ENCODE results near the gene FOXP1.

FOXP1 gene

DNA sequence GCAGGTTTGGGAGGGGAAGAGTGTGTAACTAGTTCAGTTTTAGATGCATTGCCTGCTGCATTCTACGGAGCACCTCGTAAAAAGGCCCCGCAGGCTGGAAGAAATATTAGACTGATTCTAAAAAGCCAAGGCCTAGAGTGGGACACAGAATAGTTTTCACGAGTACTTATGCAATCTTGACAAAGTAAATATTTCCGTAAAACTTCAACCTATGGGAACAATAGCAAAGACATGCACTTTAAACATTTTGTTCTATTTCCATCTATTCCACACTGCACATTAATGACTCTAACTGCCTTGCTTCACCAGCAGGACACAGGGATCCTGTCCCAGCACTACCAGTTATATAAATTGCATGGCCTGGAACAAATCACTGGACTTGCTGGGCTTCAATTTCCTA lies 260.0 kb downstream of the FOXP1 start:
- Histone ChIP-seq H3K9ac (ENCODE audit: low read depth, low read length) (no peak overlapping the region), H3K27me3 (ENCODE audit: control insufficient read depth, insufficient read depth, low read length) (no peaks in the 10 kb centered on the region), H3K9me3 (ENCODE audit: control insufficient read depth, insufficient read depth, low read length) (no peaks in the 10 kb centered on the region), H3K36me3 (ENCODE audit: control insufficient read depth, insufficient read depth, low read length) (no peaks in the 10 kb centered on the region), H3K4me1 (ENCODE audit: control insufficient read depth, insufficient read depth, low read length) (no peaks in the 10 kb centered on the region), H3K4me3 (ENCODE audit: low read depth, low read length) (no peak overlapping the region)

DNA sequence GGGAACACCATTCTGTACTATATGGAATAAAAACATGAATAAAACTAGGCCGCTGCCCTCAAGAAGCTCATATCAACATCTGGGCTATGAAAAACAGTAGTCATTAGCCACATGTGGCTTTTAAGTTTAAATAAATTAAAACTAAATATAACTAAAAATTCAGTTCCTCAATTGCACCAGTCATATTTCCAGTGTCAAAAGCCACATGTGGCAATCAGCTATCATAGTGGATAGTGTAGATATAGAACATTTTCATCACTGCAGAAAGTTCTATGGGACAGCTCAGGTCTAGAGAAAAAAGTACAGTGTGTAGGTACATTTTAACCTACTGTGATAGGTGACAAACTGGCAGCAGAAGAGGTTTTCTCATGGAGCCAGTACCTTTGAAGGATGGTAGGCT lies 261.4 kb downstream of the FOXP1 start:
- H3K4me3 ChIP-seq (ENCODE audit: low read depth, low read length): no peak overlapping the region
- no peaks in the 10 kb centered on the region for H3K4me1 ChIP-seq (ENCODE audit: control insufficient read depth, insufficient read depth, low read length)
- H3K36me3 ChIP-seq (ENCODE audit: control insufficient read depth, insufficient read depth, low read length): no peaks in the 10 kb centered on the region
- H3K27me3 ChIP-seq (ENCODE audit: control insufficient read depth, insufficient read depth, low read length): no peaks in the 10 kb centered on the region
- no peaks in the 10 kb centered on the region for H3K9me3 ChIP-seq (ENCODE audit: control insufficient read depth, insufficient read depth, low read length)
- H3K9ac ChIP-seq (ENCODE audit: low read depth, low read length): no peak overlapping the region

DNA sequence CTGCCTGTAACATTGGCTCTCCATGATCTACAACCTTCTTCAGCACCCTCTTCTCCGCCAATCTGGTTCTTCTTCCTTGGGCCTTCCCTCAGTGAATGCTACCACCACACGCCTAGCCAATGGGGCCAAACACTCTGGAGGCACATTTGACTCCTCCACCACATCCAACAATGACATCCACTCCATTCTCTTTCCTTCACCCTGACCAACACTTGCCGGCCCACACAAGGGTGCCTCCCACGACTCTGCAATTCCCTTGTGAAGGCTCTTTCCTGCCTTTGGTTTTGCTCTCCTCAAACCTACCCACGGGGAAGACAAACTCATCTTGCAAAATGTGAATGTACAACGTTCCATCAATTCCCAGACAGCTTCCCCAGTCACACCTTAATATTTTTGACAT lies 263.8 kb downstream of the FOXP1 start:
- Histone ChIP-seq H3K4me1 (ENCODE audit: control insufficient read depth, insufficient read depth, low read length) (no peaks in the 10 kb centered on the region), H3K9ac (ENCODE audit: low read depth, low read length) (no peak overlapping the region)

GRCh38 chr3:71318458-71318827 lies 265.1 kb downstream of the FOXP1 start:
- Histone ChIP-seq H3K36me3 (ENCODE audit: control insufficient read depth, insufficient read depth, low read length) (no peaks in the 10 kb centered on the region), H3K4me3 (ENCODE audit: low read depth, low read length) (no peak overlapping the region), H3K27me3 (ENCODE audit: control insufficient read depth, insufficient read depth, low read length) (no peaks in the 10 kb centered on the region), H3K9ac (ENCODE audit: low read depth, low read length) (no peak overlapping the region), H3K9me3 (ENCODE audit: control insufficient read depth, insufficient read depth, low read length) (no peaks in the 10 kb centered on the region), H3K4me1 (ENCODE audit: control insufficient read depth, insufficient read depth, low read length) (no peaks in the 10 kb centered on the region)

More for the DNA sequence above, 263.8 kb downstream of the FOXP1 start:
- Histone ChIP-seq H3K27me3 (ENCODE audit: control insufficient read depth, insufficient read depth, low read length) (no peaks in the 10 kb centered on the region), H3K4me3 (ENCODE audit: low read depth, low read length) (no peak overlapping the region), H3K36me3 (ENCODE audit: control insufficient read depth, insufficient read depth, low read length) (no peaks in the 10 kb centered on the region), H3K9me3 (ENCODE audit: control insufficient read depth, insufficient read depth, low read length) (no peaks in the 10 kb centered on the region)

DNA sequence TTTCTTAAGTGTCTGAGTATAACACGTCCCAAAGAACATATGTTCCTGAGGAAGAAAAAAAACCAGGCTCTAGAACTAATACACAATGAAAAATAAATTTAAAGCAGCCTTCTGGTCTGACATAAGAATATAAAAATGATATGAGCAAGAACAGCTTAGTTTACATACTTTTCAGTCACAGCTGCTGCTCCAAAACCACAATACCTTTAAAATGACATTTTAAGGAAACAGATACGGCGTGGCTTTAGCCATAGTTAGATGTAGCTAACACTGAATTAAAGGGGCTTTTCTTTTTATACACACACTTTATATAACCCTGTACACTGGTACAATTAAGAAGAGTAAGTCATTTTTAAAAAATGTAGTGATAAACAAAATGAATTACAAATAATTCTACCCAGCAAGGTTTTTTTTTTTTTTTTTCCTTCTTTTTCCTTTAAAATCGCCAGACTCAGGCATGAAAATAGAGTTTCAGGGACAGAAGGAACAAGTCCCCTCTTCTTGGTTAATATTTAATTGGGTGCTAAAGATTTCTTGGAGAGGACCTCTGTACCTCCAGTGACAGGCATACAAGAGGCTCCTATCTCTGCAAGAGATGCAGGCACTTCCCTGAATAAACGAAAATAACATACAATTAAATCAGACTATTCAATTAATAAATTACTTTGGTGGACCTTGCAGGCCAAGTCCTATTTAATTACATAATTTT lies 265.6 kb downstream of the FOXP1 start:
- H3K4me1 ChIP-seq (ENCODE audit: control insufficient read depth, insufficient read depth, low read length): no peaks in the 10 kb centered on the region
- no peak overlapping the region for H3K4me3 ChIP-seq (ENCODE audit: low read depth, low read length)
- H3K36me3 ChIP-seq (ENCODE audit: control insufficient read depth, insufficient read depth, low read length): no peaks in the 10 kb centered on the region
- no peaks in the 10 kb centered on the region for H3K27me3 ChIP-seq (ENCODE audit: control insufficient read depth, insufficient read depth, low read length)
- H3K9ac ChIP-seq (ENCODE audit: low read depth, low read length): no peak overlapping the region
- no peaks in the 10 kb centered on the region for H3K9me3 ChIP-seq (ENCODE audit: control insufficient read depth, insufficient read depth, low read length)

- Histone ChIP-seq H3K4me3 (ENCODE audit: low read depth, low read length) (no peak overlapping the region), H3K4me1 (ENCODE audit: control insufficient read depth, insufficient read depth, low read length) (no peaks in the 10 kb centered on the region), H3K27me3 (ENCODE audit: control insufficient read depth, insufficient read depth, low read length) (no peaks in the 10 kb centered on the region)
Observed at GRCh38 chr3:71317140-71317539, 266.4 kb downstream of the FOXP1 start.

GRCh38 chr3:71316066-71316777 lies 267.3 kb downstream of the FOXP1 start:
- H3K9me3 ChIP-seq (ENCODE audit: control insufficient read depth, insufficient read depth, low read length): no peaks in the 10 kb centered on the region
- H3K27me3 ChIP-seq (ENCODE audit: control insufficient read depth, insufficient read depth, low read length): no peaks in the 10 kb centered on the region
- no peak overlapping the region for H3K9ac ChIP-seq (ENCODE audit: low read depth, low read length)
- H3K4me1 ChIP-seq (ENCODE audit: control insufficient read depth, insufficient read depth, low read length): no peaks in the 10 kb centered on the region
- no peak overlapping the region for H3K4me3 ChIP-seq (ENCODE audit: low read depth, low read length)
- H3K36me3 ChIP-seq (ENCODE audit: control insufficient read depth, insufficient read depth, low read length): no peaks in the 10 kb centered on the region

More at GRCh38 chr3:71317140-71317539, 266.4 kb downstream of the FOXP1 start:
- Histone ChIP-seq H3K36me3 (ENCODE audit: control insufficient read depth, insufficient read depth, low read length) (no peaks in the 10 kb centered on the region), H3K9me3 (ENCODE audit: control insufficient read depth, insufficient read depth, low read length) (no peaks in the 10 kb centered on the region), H3K9ac (ENCODE audit: low read depth, low read length) (no peak overlapping the region)

DNA sequence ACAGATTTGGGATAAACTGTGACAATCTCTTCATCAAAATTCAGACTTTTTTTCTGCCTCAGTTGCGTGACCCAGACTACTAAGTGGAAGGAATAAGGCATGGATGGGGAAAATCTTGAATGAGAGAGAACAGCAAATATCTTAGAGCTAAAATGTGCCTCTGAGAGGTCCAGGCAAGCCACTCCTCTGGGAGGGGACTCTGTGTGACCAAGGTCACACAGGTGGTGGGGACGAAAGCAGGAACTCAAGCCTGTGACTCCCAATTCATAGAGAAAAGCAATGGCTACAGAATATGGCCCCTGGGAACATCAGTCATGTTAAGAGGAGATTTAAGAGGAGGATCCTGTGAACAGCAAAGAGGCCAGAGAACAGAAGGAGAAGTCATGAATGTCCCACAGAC lies 268.1 kb downstream of the FOXP1 start:
- no peaks in the 10 kb centered on the region for H3K36me3 ChIP-seq (ENCODE audit: control insufficient read depth, insufficient read depth, low read length)
- H3K9me3 ChIP-seq (ENCODE audit: control insufficient read depth, insufficient read depth, low read length): no peaks in the 10 kb centered on the region
- no peak overlapping the region for H3K9ac ChIP-seq (ENCODE audit: low read depth, low read length)
- H3K4me3 ChIP-seq (ENCODE audit: low read depth, low read length): no peak overlapping the region
- H3K4me1 ChIP-seq (ENCODE audit: control insufficient read depth, insufficient read depth, low read length): no peaks in the 10 kb centered on the region
- H3K27me3 ChIP-seq (ENCODE audit: control insufficient read depth, insufficient read depth, low read length): no peaks in the 10 kb centered on the region

- no peaks in the 10 kb centered on the region for H3K9me3 ChIP-seq (ENCODE audit: control insufficient read depth, insufficient read depth, low read length)
- H3K4me3 ChIP-seq (ENCODE audit: low read depth, low read length): no peak overlapping the region
- H3K27me3 ChIP-seq (ENCODE audit: control insufficient read depth, insufficient read depth, low read length): no peaks in the 10 kb centered on the region
- H3K36me3 ChIP-seq (ENCODE audit: control insufficient read depth, insufficient read depth, low read length): no peaks in the 10 kb centered on the region
- no peak overlapping the region for H3K9ac ChIP-seq (ENCODE audit: low read depth, low read length)
- H3K4me1 ChIP-seq (ENCODE audit: control insufficient read depth, insufficient read depth, low read length): no peaks in the 10 kb centered on the region
Observed at GRCh38 chr3:71313844-71314243, 269.7 kb downstream of the FOXP1 start.

GRCh38 chr3:71312461-71312860 lies 271.1 kb downstream of the FOXP1 start:
- Histone ChIP-seq H3K4me1 (ENCODE audit: control insufficient read depth, insufficient read depth, low read length) (peaks cover 8% of the 10 kb centered on the region), H3K4me3 (ENCODE audit: low read depth, low read length) (no peak overlapping the region), H3K36me3 (ENCODE audit: control insufficient read depth, insufficient read depth, low read length) (no peaks in the 10 kb centered on the region), H3K27me3 (ENCODE audit: control insufficient read depth, insufficient read depth, low read length) (no peaks in the 10 kb centered on the region), H3K9me3 (ENCODE audit: control insufficient read depth, insufficient read depth, low read length) (no peaks in the 10 kb centered on the region), H3K9ac (ENCODE audit: low read depth, low read length) (no peak overlapping the region)

- Histone ChIP-seq H3K27me3 (ENCODE audit: control insufficient read depth, insufficient read depth, low read length) (no peaks in the 10 kb centered on the region), H3K4me3 (ENCODE audit: low read depth, low read length) (no peak overlapping the region), H3K9ac (ENCODE audit: low read depth, low read length) (no peak overlapping the region), H3K36me3 (ENCODE audit: control insufficient read depth, insufficient read depth, low read length) (no peaks in the 10 kb centered on the region), H3K9me3 (ENCODE audit: control insufficient read depth, insufficient read depth, low read length) (no peaks in the 10 kb centered on the region), H3K4me1 (ENCODE audit: control insufficient read depth, insufficient read depth, low read length) (peaks cover 13% of the 10 kb centered on the region)
Observed at GRCh38 chr3:71311661-71312046, 271.9 kb downstream of the FOXP1 start.

- no peak overlapping the region for H3K9ac ChIP-seq (ENCODE audit: low read depth, low read length)
- no peaks in the 10 kb centered on the region for H3K27me3 ChIP-seq (ENCODE audit: control insufficient read depth, insufficient read depth, low read length)
- no peaks in the 10 kb centered on the region for H3K9me3 ChIP-seq (ENCODE audit: control insufficient read depth, insufficient read depth, low read length)
- no peak overlapping the region for H3K4me3 ChIP-seq (ENCODE audit: low read depth, low read length)
- H3K36me3 ChIP-seq (ENCODE audit: control insufficient read depth, insufficient read depth, low read length): no peaks in the 10 kb centered on the region
- peaks cover 17% of the 10 kb centered on the region for H3K4me1 ChIP-seq (ENCODE audit: control insufficient read depth, insufficient read depth, low read length)
Observed at GRCh38 chr3:71310980-71311660, 272.4 kb downstream of the FOXP1 start.

Data from iPS-15b (cell line).